Uterus (tissue), 4 donors: Measurements from ENCODE around the gene UBR2. TPM values are rescaled to one million over a fixed set of nuclear protein-coding genes. Genes with fewer than 3 reads are reported as not detected.

Source experiments
- DNase-seq, 2 donors: peaks; one replicate each; pipeline ENCODE4 v3.0.0-alpha.2; 2019 to 2020
- H3K27ac ChIP-seq, 2 donors: fragments of 200-600 bp; sonication (generic); 1 replicate in 1 of 2; 2 replicates in 1 of 2; pipeline ENCODE4 v1.5.1; 2016 to 2018
- H3K27me3 ChIP-seq, 2 donors: fragments of 200-600 bp; sonication (generic); one replicate each; pipeline ENCODE4 v1.5.1; 2018 to 2019; ENCODE audit warnings: control low read depth in 1 of 2
- H3K36me3 ChIP-seq, 2 donors: fragments of 200-600 bp; sonication (generic); one replicate each; pipeline ENCODE4 v1.5.1; 2019; ENCODE audit warnings: control low read depth in 1 of 2
- H3K4me1 ChIP-seq, 2 donors: fragments of 200-600 bp; sonication (generic); one replicate each; pipeline ENCODE4 v1.5.1; 2018 to 2019; ENCODE audit warnings: control low read depth in 1 of 2
- H3K4me3 ChIP-seq, 2 donors: fragments of 200-600 bp; sonication (generic); 1 replicate in 1 of 2; 2 replicates in 1 of 2; pipeline ENCODE4 v1.5.1; 2018 to 2019; ENCODE audit warnings: mild to moderate bottlenecking in 1 of 2
- H3K9me3 ChIP-seq, 2 donors: fragments of 200-600 bp; sonication (generic); one replicate each; pipeline ENCODE4 v1.5.1; 2019; ENCODE audit warnings: control low read depth in 1 of 2
- CTCF ChIP-seq, 4 experiments: fragments of 200-600 bp in 2 of 4; fragments of 450-650 bp in 2 of 4; sonication (generic) in 2 of 4; IDR thresholded peaks; one replicate each; pipeline ENCODE4 v1.5.1; 2016 to 2019; ENCODE audit warnings: antibody characterized with exemption in 4 of 4, mild to moderate bottlenecking in 2 of 4, moderate library complexity in 1 of 4
- POLR2A ChIP-seq, 2 donors: fragments of 450-650 bp; IDR thresholded peaks; one replicate each; pipeline ENCODE4 v1.6.1; 2016; ENCODE audit warnings: antibody characterized with exemption in 2 of 2, mild to moderate bottlenecking in 1 of 2, moderate library complexity in 1 of 2
- intact Hi-C: fragments of 100-400 bp; cut with DNase I; formaldehyde crosslinking; loops from one replicate; pipeline ENCODE4 v1.15.1; 2023; ENCODE audit warnings: low total_unique reads
- total RNA-seq, 4 donors: library from RNA; depleted of rRNA in 3 of 4; stranded (reverse); fragments of >200 nt in 3 of 4; gene quantifications; one replicate each; pipeline versions ENCODE4 v1.1.0 to v1.2.4, GENCODE V29; 2014 to 2023
- donor health status: DM: yes; HTN: yes; CAD: no.

The UBR2 gene
- total RNA-seq, 4 donors from 2014 or later = 13.2 to 44.2 (median 29.5) TPM

- no peaks in the 10 kb centered on the region for H3K9me3 ChIP-seq
- intact Hi-C loops = no loop called here
- no peak for TF ChIP-seq POLR2A (IDR thresholded peaks at IDR 0.05)
- no peak for TF ChIP-seq CTCF (IDR thresholded peaks at IDR 0.05)
- H3K27me3 ChIP-seq = no peaks in the 10 kb centered on the region
- no peak overlapping the region for H3K4me3 ChIP-seq
- H3K36me3 ChIP-seq = no peaks in the 10 kb centered on the region
- no peaks in the 10 kb centered on the region for H3K4me1 ChIP-seq
- DNase-seq = no peak
- no peak overlapping the region for H3K27ac ChIP-seq
Measured at GRCh38 chr6:42628604-42629003, 64.8 kb downstream of the UBR2 start.

- H3K4me1 ChIP-seq = no peaks in the 10 kb centered on the region
- H3K36me3 ChIP-seq = no peaks in the 10 kb centered on the region
- H3K27ac ChIP-seq = no peak overlapping the region
- no peaks in the 10 kb centered on the region for H3K9me3 ChIP-seq
- intact Hi-C loops = no loop called here
- no peak for TF ChIP-seq POLR2A (IDR thresholded peaks at IDR 0.05)
- no peak for TF ChIP-seq CTCF (IDR thresholded peaks at IDR 0.05)
- no peak for DNase-seq
- no peaks in the 10 kb centered on the region for H3K27me3 ChIP-seq
- no peak overlapping the region for H3K4me3 ChIP-seq
Measured at GRCh38 chr6:42629845-42630244, 66.0 kb downstream of the UBR2 start.

- no peak for TF ChIP-seq POLR2A (IDR thresholded peaks at IDR 0.05)
- TF ChIP-seq CTCF (IDR thresholded peaks at IDR 0.05) = no peak
- intact Hi-C loops = no loop called here
Measured at GRCh38 chr6:42637681-42638080, 73.9 kb downstream of the UBR2 start.

GRCh38 chr6:42642794-42643193, 79.0 kb downstream of the UBR2 start:
- intact Hi-C loops = no loop called here
- TF ChIP-seq POLR2A (IDR thresholded peaks at IDR 0.05) (no peak), CTCF (IDR thresholded peaks at IDR 0.05) (no peak)
- no peak overlapping the region for H3K27ac ChIP-seq
- no peak overlapping the region for H3K4me3 ChIP-seq
- no peaks in the 10 kb centered on the region for H3K27me3 ChIP-seq
- no peaks in the 10 kb centered on the region for H3K9me3 ChIP-seq
- H3K4me1 ChIP-seq = no peaks in the 10 kb centered on the region
- no peaks in the 10 kb centered on the region for H3K36me3 ChIP-seq
- DNase-seq = no peak

More at GRCh38 chr6:42637681-42638080, 73.9 kb downstream of the UBR2 start:
- H3K4me3 ChIP-seq = no peak overlapping the region
- DNase-seq = no peak
- no peaks in the 10 kb centered on the region for H3K4me1 ChIP-seq
- H3K27me3 ChIP-seq = no peaks in the 10 kb centered on the region
- H3K9me3 ChIP-seq = no peaks in the 10 kb centered on the region
- H3K36me3 ChIP-seq = no peaks in the 10 kb centered on the region
- H3K27ac ChIP-seq = no peak overlapping the region

- no peak overlapping the region for H3K27ac ChIP-seq
- no peak for TF ChIP-seq POLR2A (IDR thresholded peaks at IDR 0.05)
- no peak for TF ChIP-seq CTCF (IDR thresholded peaks at IDR 0.05)
- H3K4me1 ChIP-seq = no peaks in the 10 kb centered on the region
- H3K27me3 ChIP-seq = no peaks in the 10 kb centered on the region
- DNase-seq = no peak
- H3K36me3 ChIP-seq = no peaks in the 10 kb centered on the region
- intact Hi-C loops = no loop called here
- H3K4me3 ChIP-seq = no peak overlapping the region
- H3K9me3 ChIP-seq = no peaks in the 10 kb centered on the region
Measured at GRCh38 chr6:42644211-42644610, 80.4 kb downstream of the UBR2 start.
